Osteocyte (in vitro differentiated cells): Measurements from ENCODE around the gene MAGEC1. TPM values are rescaled to one million over a fixed set of nuclear protein-coding genes. Genes with fewer than 3 reads are reported as not detected.

ENCODE experiments used
- DNase-seq: peaks from one replicate; pipeline ENCODE4 v3.0.0; 2021; ENCODE audit warnings: mixed read lengths; ENCODE audit not compliant: unreplicated experiment; ENCODE audit errors: extremely low spot score
- H3K27ac Mint-ChIP-seq: one replicate; pipeline ENCODE4 v1.8.0; 2021; ENCODE audit warnings: mild to moderate bottlenecking, mixed read lengths; ENCODE audit not compliant: unreplicated experiment
- H3K27me3 Mint-ChIP-seq: one replicate; pipeline ENCODE4 v1.8.0; 2021; ENCODE audit warnings: mixed read lengths; ENCODE audit not compliant: unreplicated experiment
- H3K36me3 Mint-ChIP-seq: one replicate; pipeline ENCODE4 v1.8.0; 2021; ENCODE audit warnings: mixed read lengths; ENCODE audit not compliant: unreplicated experiment
- H3K4me1 Mint-ChIP-seq: one replicate; pipeline ENCODE4 v1.8.0; 2021; ENCODE audit warnings: mixed read lengths; ENCODE audit not compliant: unreplicated experiment
- H3K4me3 Mint-ChIP-seq: one replicate; pipeline ENCODE4 v1.8.0; 2021; ENCODE audit warnings: mild to moderate bottlenecking, moderate library complexity, mixed read lengths; ENCODE audit not compliant: unreplicated experiment
- H3K9me3 Mint-ChIP-seq: one replicate; pipeline ENCODE4 v1.8.0; 2021; ENCODE audit warnings: mixed read lengths; ENCODE audit not compliant: unreplicated experiment
- total RNA-seq: library from RNA; stranded (reverse); gene quantifications from 2 replicates; pipeline ENCODE4 v1.2.1, GENCODE V29; 2021
- TF ChIP-seq, protein P1 (sequence below): fragments of 200-600 bp; sonication (generic); IDR thresholded peaks from 2 replicates; pipeline ENCODE4 v1.5.0; 2021; ENCODE audit warnings: antibody characterized with exemption, mild to moderate bottlenecking, moderate library complexity

MAGEC1 gene
- total RNA-seq, 1 donor from 2014 or later: not detected

DNA sequence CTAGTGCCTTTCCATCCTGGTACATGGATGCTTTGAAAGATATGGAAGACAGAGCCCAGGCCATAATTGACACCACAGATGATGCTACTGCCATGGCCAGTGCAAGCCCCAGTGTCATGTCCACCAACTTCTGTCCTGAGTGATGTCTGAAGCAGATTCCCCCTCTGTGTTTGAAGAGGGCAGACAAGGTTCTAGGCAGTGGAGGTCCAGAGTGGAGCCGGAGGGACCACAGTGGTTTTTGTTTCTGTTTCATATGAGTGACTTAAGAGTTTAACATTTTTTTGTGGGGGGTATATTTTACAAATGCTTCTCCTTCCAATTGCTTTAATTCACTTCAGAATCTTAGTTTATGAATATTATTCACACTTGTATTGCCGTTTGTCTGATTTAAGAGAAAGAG is 6.0 kb upstream of the MAGEC1 start:
- TF ChIP-seq, protein P1, sequence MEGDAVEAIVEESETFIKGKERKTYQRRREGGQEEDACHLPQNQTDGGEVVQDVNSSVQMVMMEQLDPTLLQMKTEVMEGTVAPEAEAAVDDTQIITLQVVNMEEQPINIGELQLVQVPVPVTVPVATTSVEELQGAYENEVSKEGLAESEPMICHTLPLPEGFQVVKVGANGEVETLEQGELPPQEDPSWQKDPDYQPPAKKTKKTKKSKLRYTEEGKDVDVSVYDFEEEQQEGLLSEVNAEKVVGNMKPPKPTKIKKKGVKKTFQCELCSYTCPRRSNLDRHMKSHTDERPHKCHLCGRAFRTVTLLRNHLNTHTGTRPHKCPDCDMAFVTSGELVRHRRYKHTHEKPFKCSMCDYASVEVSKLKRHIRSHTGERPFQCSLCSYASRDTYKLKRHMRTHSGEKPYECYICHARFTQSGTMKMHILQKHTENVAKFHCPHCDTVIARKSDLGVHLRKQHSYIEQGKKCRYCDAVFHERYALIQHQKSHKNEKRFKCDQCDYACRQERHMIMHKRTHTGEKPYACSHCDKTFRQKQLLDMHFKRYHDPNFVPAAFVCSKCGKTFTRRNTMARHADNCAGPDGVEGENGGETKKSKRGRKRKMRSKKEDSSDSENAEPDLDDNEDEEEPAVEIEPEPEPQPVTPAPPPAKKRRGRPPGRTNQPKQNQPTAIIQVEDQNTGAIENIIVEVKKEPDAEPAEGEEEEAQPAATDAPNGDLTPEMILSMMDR: no peak
- H3K9me3 Mint-ChIP-seq: peaks cover 54% of the 10 kb centered on the region
- no peaks in the 10 kb centered on the region for H3K4me1 Mint-ChIP-seq
- no peak for DNase-seq
- H3K4me3 Mint-ChIP-seq: no peak overlapping the region
- no peaks in the 10 kb centered on the region for H3K36me3 Mint-ChIP-seq
- no peak overlapping the region for H3K27ac Mint-ChIP-seq
- H3K27me3 Mint-ChIP-seq: no peaks in the 10 kb centered on the region

DNA sequence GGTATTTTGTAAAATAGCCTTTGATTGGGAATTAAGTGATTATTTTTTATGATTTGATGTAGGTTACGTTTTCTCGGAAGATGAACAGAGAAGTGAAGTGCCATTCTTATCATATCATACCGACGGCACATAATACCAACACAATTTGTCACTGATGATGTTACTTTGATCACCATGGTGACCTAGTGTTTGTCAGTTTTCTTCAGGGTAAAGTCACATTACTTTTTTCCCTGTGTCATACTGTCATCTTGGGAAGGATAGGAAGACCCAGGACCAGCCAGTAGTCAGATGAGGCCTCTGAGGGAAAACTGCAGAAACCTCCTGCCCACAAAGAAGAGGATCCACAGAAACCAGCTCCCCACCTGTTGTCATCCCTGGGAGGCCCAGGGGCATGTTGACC is 1.3 kb upstream of the MAGEC1 start:
- Mint-ChIP-seq H3K27ac (no peak overlapping the region), H3K4me1 (no peaks in the 10 kb centered on the region), H3K27me3 (no peaks in the 10 kb centered on the region), H3K36me3 (no peaks in the 10 kb centered on the region), H3K4me3 (no peak overlapping the region), H3K9me3 (peaks cover 60% of the 10 kb centered on the region)
- TF ChIP-seq, protein P1: no peak
- no peak for DNase-seq

DNA sequence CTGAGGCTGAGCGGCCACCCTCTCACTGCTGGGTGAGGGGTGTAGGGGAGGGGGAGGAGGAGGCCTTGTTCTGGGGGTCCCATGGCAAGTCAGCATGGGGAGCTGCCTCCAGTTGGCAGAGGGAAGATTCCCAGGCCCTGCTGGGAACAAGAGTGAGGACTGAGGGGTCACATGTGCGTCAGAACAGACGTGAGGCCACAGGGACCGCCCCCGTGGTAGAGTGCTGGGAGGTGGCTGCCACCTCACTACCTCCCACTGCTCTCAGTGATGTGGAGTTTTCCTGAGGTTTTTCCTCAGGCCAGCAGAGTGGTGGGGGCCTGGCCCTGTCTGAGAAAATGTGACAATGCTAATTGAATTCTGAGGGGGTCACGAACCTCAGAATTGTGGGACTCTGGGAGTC is 568 bp downstream of the MAGEC1 start:
- Mint-ChIP-seq H3K4me1 (no peaks in the 10 kb centered on the region), H3K27ac (no peak overlapping the region), H3K36me3 (no peaks in the 10 kb centered on the region), H3K4me3 (no peak overlapping the region), H3K27me3 (no peaks in the 10 kb centered on the region), H3K9me3 (peaks cover 53% of the 10 kb centered on the region)
- no peak for DNase-seq
- TF ChIP-seq, protein P1: no peak

DNA sequence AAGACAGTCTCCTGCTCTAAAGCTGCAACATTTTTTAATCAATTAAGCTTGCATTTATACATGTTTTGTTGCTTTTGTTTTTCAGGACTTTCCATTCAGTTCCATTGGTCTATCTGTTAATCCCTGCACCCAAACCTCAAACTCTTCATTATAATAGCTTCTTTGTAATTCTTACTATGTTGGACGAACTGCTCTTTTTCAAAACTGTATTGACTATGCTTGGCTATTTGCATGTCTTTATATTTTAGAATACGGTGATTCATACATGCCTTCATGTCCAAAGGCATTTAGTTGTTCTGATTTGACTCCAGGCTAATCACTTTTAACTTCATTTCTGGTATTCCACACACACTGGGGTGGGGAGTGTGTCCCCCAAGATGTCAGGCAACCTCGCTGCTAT is 14.1 kb downstream of the MAGEC1 start:
- Mint-ChIP-seq H3K4me3 (no peak overlapping the region), H3K4me1 (no peaks in the 10 kb centered on the region), H3K36me3 (no peaks in the 10 kb centered on the region), H3K27me3 (no peaks in the 10 kb centered on the region), H3K9me3 (peaks cover 19% of the 10 kb centered on the region), H3K27ac (no peak overlapping the region)
- DNase-seq: no peak
- TF ChIP-seq, protein P1: no peak

DNA sequence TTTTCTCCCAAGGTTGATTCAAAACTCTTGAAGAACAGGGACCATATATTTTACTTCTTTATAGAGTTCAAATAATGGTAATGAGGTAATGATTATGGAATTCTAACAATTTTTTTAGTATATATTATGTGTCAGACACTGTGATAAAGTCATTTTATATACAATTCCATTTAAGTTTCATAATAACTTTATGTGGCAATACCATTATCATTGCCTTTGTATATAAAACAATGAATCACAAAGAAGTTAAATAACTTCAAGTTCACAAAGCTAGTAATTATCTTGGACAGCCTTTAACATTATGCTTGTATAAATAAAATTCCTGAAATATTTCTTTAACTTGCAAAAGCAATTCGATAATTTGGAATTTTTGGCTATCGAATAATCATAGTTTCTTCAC is 20.6 kb downstream of the MAGEC1 start:
- Mint-ChIP-seq H3K9me3 (peaks cover 8% of the 10 kb centered on the region), H3K36me3 (no peaks in the 10 kb centered on the region), H3K4me3 (no peak overlapping the region), H3K4me1 (no peaks in the 10 kb centered on the region), H3K27me3 (no peaks in the 10 kb centered on the region), H3K27ac (no peak overlapping the region)
- TF ChIP-seq, protein P1: no peak
- DNase-seq: no peak
